WTC11 (cell line): Measurements from ENCODE around the gene PPP2R1B. TPM values are rescaled to one million over a fixed set of nuclear protein-coding genes. Genes with fewer than 3 reads are reported as not detected.

Source experiments
- ATAC-seq: fragments of 200-7000 bp; cut with Tn5 transposase; 2 replicates; pipeline ENCODE4 v1.10.0; 2021; ENCODE audit warnings: mild to moderate bottlenecking, moderate library complexity
- CTCF ChIA-PET: fragments of 300-600 bp; sonication (Branson Sonifier 250); formaldehyde crosslinking; loops from one replicate; lab custom pipeline; 2021; ENCODE audit warnings: antibody characterized with exemption; lab: Charles Lee
- POLR2A ChIA-PET: fragments of 350-600 bp; sonication (Branson Sonifier 250); formaldehyde crosslinking; loops from one replicate; lab custom pipeline; 2021; ENCODE audit warnings: antibody characterized with exemption; lab: Charles Lee
- DNase-seq: peaks from one replicate; pipeline ENCODE4 v3.0.0; 2021; ENCODE audit warnings: low spot score
- H3K27ac Mint-ChIP-seq: 2 replicates; pipeline ENCODE4 v1.8.0; 2021; ENCODE audit warnings: mixed read lengths
- H3K27me3 Mint-ChIP-seq: 2 replicates; pipeline ENCODE4 v1.8.0; 2021; ENCODE audit warnings: low read depth, mild to moderate bottlenecking, moderate library complexity, mixed read lengths
- H3K36me3 Mint-ChIP-seq: 2 replicates; pipeline ENCODE4 v1.8.0; 2021; ENCODE audit warnings: mixed read lengths
- H3K4me1 Mint-ChIP-seq: 2 replicates; pipeline ENCODE4 v1.8.0; 2022; ENCODE audit warnings: mixed read lengths
- H3K4me3 Mint-ChIP-seq: 2 replicates; pipeline ENCODE4 v1.8.0; 2021; ENCODE audit warnings: mild to moderate bottlenecking, moderate library complexity, mixed read lengths
- H3K9me3 Mint-ChIP-seq: 2 replicates; pipeline ENCODE4 v1.8.0; 2021; ENCODE audit warnings: mixed read lengths
- CBFB ChIP-seq: sonication (generic); formaldehyde crosslinking; IDR thresholded peaks from 2 replicates; pipeline ENCODE4 v1.8.1; 2022; ENCODE audit warnings: mild to moderate bottlenecking, low read depth, missing genetic modification reagents
- CDX4 ChIP-seq: fragments of 250-450 bp; sonication (Bioruptor Pico); IDR thresholded peaks from 2 replicates; pipeline ENCODE4 v1.9.0; 2021; ENCODE audit warnings: moderate library complexity, mild to moderate bottlenecking, inconsistent platforms, borderline replicate concordance
- ELF4 ChIP-seq: sonication (generic); formaldehyde crosslinking; IDR thresholded peaks from 2 replicates; pipeline ENCODE4 v1.8.1; 2022; ENCODE audit warnings: low read depth, mild to moderate bottlenecking, moderate library complexity, missing genetic modification reagents
- GABPB1 ChIP-seq: sonication (generic); formaldehyde crosslinking; IDR thresholded peaks from 2 replicates; pipeline ENCODE4 v1.8.1; 2023; ENCODE audit warnings: mild to moderate bottlenecking, missing genetic modification reagents
- GRHL2 ChIP-seq: fragments of 250-450 bp; sonication (Bioruptor Pico); IDR thresholded peaks from 2 replicates; pipeline ENCODE4 v1.8.0; 2022; ENCODE audit warnings: mild to moderate bottlenecking, moderate library complexity; ENCODE audit not compliant: insufficient replicate concordance, severe bottlenecking
- IRF1 ChIP-seq: sonication (generic); formaldehyde crosslinking; IDR thresholded peaks from 2 replicates; pipeline ENCODE4 v1.8.0; 2023; ENCODE audit warnings: missing genetic modification reagents
- IRF2 ChIP-seq: sonication (generic); formaldehyde crosslinking; IDR thresholded peaks from 2 replicates; pipeline ENCODE4 v1.8.0; 2022; ENCODE audit warnings: low read depth, missing genetic modification reagents, borderline replicate concordance
- TP53 ChIP-seq: sonication (generic); formaldehyde crosslinking; IDR thresholded peaks from 2 replicates; pipeline ENCODE4 v1.8.1; 2023; ENCODE audit warnings: mild to moderate bottlenecking, missing genetic modification reagents
- ZBTB21 ChIP-seq: sonication (generic); formaldehyde crosslinking; IDR thresholded peaks from 2 replicates; pipeline ENCODE4 v1.8.1; 2023; ENCODE audit warnings: mild to moderate bottlenecking, missing genetic modification reagents, borderline replicate concordance
- ZNF121 ChIP-seq: sonication (generic); formaldehyde crosslinking; IDR thresholded peaks from 2 replicates; pipeline ENCODE4 v1.8.0; 2023; ENCODE audit warnings: missing genetic modification reagents
- ZNF416 ChIP-seq: fragments of 250-450 bp; sonication (Bioruptor Pico); IDR thresholded peaks from 2 replicates; pipeline ENCODE4 v1.9.0; 2021; ENCODE audit warnings: mild to moderate bottlenecking, inconsistent platforms
- ZNF423 ChIP-seq: fragments of 250-450 bp; sonication (Bioruptor Pico); IDR thresholded peaks from 2 replicates; pipeline ENCODE4 v2.1.2; 2022; ENCODE audit warnings: mild to moderate bottlenecking, moderate library complexity
- total RNA-seq: library from RNA; stranded (reverse); gene quantifications from 3 replicates; pipeline ENCODE4 v1.2.3, GENCODE V29; 2021
- TF ChIP-seq, protein P1 (sequence below): sonication (generic); formaldehyde crosslinking; IDR thresholded peaks from 2 replicates; pipeline ENCODE4 v1.8.0; 2022; ENCODE audit warnings: mild to moderate bottlenecking, missing genetic modification reagents
- TF ChIP-seq, protein P2 (sequence below): sonication (generic); formaldehyde crosslinking; IDR thresholded peaks from 2 replicates; pipeline ENCODE4 v1.8.0; 2022; ENCODE audit warnings: missing genetic modification reagents
- TF ChIP-seq, protein P3 (sequence below): fragments of 200-600 bp; IDR thresholded peaks from 2 replicates; pipeline ENCODE4 v1.8.0; 2022; ENCODE audit warnings: antibody characterized with exemption
- TF ChIP-seq, protein P4 (sequence below): fragments of 250-450 bp; sonication (Bioruptor Pico); IDR thresholded peaks from 2 replicates; pipeline ENCODE4 v2.1.2; 2022; ENCODE audit warnings: mild to moderate bottlenecking, moderate library complexity
- TF ChIP-seq, protein P5 (sequence below): sonication (generic); formaldehyde crosslinking; IDR thresholded peaks from 2 replicates; pipeline ENCODE4 v1.8.0; 2022; ENCODE audit warnings: mild to moderate bottlenecking, missing genetic modification reagents

Gene PPP2R1B
- total RNA-seq, 1 experiment from 2014 or later = 87.7 TPM

DNA sequence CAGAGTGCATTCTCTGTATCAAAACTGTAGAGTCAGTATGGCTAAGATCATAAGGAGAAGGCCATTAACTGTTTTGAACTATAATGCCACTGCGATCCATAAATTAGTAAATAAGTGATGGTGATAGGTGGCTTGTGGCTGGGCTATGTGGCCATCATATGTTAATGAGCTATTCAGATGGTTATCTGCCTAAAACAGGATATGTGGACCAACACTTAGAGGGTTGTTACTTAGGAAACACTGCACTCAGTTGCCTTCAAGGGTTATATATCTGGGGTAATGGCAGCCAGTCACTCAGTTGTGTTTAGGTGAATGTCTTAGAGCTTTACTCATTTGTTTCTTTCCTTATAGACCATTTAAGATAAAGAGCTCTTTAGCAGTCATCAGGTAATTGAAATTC lies 66.0 kb downstream of the PPP2R1B start:
- DNase-seq (no peak), ATAC-seq (no peak)
- Mint-ChIP-seq H3K4me1 (peaks cover 12% of the 10 kb centered on the region), H3K9me3 (no peaks in the 10 kb centered on the region), H3K27ac (no peak overlapping the region; the same call in 1 of the 2 replicates), H3K36me3 (peaks cover 4% of the 10 kb centered on the region; the same call in 1 of the 2 replicates), H3K27me3 (no peaks in the 10 kb centered on the region), H3K4me3 (no peak overlapping the region)
- CTCF ChIA-PET = no interaction called here
- TF ChIP-seq ELF4 (CRISPR knock-in tag) (no peak), TP53 (CRISPR knock-in tag) (no peak), IRF1 (CRISPR knock-in tag) (no peak), ZNF423 (CRISPR knock-in tag) (no peak), CDX4 (CRISPR knock-in tag) (no peak), GRHL2 (CRISPR knock-in tag) (no peak)
- TF ChIP-seq, protein P1, sequence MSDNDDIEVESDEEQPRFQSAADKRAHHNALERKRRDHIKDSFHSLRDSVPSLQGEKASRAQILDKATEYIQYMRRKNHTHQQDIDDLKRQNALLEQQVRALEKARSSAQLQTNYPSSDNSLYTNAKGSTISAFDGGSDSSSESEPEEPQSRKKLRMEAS (CRISPR knock-in tag) = no peak
- TF ChIP-seq, protein P2, sequence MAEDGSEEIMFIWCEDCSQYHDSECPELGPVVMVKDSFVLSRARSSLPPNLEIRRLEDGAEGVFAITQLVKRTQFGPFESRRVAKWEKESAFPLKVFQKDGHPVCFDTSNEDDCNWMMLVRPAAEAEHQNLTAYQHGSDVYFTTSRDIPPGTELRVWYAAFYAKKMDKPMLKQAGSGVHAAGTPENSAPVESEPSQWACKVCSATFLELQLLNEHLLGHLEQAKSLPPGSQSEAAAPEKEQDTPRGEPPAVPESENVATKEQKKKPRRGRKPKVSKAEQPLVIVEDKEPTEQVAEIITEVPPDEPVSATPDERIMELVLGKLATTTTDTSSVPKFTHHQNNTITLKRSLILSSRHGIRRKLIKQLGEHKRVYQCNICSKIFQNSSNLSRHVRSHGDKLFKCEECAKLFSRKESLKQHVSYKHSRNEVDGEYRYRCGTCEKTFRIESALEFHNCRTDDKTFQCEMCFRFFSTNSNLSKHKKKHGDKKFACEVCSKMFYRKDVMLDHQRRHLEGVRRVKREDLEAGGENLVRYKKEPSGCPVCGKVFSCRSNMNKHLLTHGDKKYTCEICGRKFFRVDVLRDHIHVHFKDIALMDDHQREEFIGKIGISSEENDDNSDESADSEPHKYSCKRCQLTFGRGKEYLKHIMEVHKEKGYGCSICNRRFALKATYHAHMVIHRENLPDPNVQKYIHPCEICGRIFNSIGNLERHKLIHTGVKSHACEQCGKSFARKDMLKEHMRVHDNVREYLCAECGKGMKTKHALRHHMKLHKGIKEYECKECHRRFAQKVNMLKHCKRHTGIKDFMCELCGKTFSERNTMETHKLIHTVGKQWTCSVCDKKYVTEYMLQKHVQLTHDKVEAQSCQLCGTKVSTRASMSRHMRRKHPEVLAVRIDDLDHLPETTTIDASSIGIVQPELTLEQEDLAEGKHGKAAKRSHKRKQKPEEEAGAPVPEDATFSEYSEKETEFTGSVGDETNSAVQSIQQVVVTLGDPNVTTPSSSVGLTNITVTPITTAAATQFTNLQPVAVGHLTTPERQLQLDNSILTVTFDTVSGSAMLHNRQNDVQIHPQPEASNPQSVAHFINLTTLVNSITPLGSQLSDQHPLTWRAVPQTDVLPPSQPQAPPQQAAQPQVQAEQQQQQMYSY = no peak
- TF ChIP-seq, protein P3, sequence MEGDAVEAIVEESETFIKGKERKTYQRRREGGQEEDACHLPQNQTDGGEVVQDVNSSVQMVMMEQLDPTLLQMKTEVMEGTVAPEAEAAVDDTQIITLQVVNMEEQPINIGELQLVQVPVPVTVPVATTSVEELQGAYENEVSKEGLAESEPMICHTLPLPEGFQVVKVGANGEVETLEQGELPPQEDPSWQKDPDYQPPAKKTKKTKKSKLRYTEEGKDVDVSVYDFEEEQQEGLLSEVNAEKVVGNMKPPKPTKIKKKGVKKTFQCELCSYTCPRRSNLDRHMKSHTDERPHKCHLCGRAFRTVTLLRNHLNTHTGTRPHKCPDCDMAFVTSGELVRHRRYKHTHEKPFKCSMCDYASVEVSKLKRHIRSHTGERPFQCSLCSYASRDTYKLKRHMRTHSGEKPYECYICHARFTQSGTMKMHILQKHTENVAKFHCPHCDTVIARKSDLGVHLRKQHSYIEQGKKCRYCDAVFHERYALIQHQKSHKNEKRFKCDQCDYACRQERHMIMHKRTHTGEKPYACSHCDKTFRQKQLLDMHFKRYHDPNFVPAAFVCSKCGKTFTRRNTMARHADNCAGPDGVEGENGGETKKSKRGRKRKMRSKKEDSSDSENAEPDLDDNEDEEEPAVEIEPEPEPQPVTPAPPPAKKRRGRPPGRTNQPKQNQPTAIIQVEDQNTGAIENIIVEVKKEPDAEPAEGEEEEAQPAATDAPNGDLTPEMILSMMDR = no peak
- TF ChIP-seq, protein P4, sequence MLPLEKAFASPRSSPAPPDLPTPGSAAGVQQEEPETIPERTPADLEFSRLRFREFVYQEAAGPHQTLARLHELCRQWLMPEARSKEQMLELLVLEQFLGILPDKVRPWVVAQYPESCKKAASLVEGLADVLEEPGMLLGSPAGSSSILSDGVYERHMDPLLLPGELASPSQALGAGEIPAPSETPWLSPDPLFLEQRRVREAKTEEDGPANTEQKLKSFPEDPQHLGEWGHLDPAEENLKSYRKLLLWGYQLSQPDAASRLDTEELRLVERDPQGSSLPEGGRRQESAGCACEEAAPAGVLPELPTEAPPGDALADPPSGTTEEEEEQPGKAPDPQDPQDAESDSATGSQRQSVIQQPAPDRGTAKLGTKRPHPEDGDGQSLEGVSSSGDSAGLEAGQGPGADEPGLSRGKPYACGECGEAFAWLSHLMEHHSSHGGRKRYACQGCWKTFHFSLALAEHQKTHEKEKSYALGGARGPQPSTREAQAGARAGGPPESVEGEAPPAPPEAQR (CRISPR knock-in tag) = no peak
- POLR2A ChIA-PET = no interaction called here

GRCh38 chr11:111699579-111700156 lies 66.5 kb downstream of the PPP2R1B start:
- Mint-ChIP-seq H3K27ac (no peak overlapping the region), H3K27me3 (no peaks in the 10 kb centered on the region), H3K4me3 (no peak overlapping the region), H3K4me1 (peaks cover 15% of the 10 kb centered on the region), H3K36me3 (0 out of 2 replicates have a peak, but pooled peaks cover under 1% of the 10 kb centered on the region), H3K9me3 (no peaks in the 10 kb centered on the region)
- DNase-seq = no peak
- CTCF ChIA-PET = no interaction called here
- POLR2A ChIA-PET = no interaction called here
- ATAC-seq = no peak
- TF ChIP-seq, protein P3 = no peak
- TF ChIP-seq ZNF416 (no peak), ZBTB21 (CRISPR knock-in tag) (no peak), ZNF121 (CRISPR knock-in tag) (no peak), CBFB (CRISPR knock-in tag) (no peak), GABPB1 (CRISPR knock-in tag) (no peak), IRF2 (CRISPR knock-in tag) (no peak)
- TF ChIP-seq, protein P5, sequence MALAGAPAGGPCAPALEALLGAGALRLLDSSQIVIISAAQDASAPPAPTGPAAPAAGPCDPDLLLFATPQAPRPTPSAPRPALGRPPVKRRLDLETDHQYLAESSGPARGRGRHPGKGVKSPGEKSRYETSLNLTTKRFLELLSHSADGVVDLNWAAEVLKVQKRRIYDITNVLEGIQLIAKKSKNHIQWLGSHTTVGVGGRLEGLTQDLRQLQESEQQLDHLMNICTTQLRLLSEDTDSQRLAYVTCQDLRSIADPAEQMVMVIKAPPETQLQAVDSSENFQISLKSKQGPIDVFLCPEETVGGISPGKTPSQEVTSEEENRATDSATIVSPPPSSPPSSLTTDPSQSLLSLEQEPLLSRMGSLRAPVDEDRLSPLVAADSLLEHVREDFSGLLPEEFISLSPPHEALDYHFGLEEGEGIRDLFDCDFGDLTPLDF (CRISPR knock-in tag) = no peak
- TF ChIP-seq, protein P2 = no peak
